Uterus (tissue), 2 donors: ENCODE measurements around the gene SHB.

Experiments
- POLR2A ChIP-seq, 2 donors: fragments of 450-650 bp; IDR thresholded peaks; one replicate each; pipeline ENCODE4 v1.6.1; 2016; ENCODE audit warnings: antibody characterized with exemption in 2 of 2, mild to moderate bottlenecking in 1 of 2, moderate library complexity in 1 of 2
- TF ChIP-seq, protein P1 (sequence below), 4 experiments: fragments of 200-600 bp in 2 of 4; fragments of 450-650 bp in 2 of 4; sonication (generic) in 2 of 4; IDR thresholded peaks; one replicate each; pipeline ENCODE4 v1.5.1; 2016 to 2019; ENCODE audit warnings: antibody characterized with exemption in 4 of 4, mild to moderate bottlenecking in 2 of 4, moderate library complexity in 1 of 4

DNA sequence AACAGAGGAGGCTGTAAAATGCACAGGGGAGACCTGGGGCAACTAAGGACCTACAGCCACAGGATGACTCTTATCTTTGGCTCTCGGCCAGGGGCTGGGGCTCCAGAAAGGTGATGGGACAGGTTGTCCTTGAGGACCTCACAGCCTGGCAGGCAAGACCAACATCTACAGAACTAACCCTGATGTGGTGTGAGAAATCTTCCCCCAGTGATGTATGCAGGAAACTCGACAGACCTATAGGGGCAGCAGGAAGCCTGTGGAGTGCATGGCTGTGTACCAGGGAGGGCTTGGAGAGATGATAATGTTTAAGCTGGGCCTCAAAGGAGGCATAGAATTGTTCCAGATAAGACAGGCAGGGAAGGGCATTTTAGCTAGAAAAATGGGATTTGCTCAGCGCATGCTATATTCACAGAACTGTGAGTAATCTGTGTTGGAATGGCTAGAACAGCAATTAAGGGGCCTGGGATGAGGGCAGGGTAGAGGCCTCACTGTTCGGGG, 96.6 kb downstream of the SHB start:
- TF ChIP-seq, protein P1, sequence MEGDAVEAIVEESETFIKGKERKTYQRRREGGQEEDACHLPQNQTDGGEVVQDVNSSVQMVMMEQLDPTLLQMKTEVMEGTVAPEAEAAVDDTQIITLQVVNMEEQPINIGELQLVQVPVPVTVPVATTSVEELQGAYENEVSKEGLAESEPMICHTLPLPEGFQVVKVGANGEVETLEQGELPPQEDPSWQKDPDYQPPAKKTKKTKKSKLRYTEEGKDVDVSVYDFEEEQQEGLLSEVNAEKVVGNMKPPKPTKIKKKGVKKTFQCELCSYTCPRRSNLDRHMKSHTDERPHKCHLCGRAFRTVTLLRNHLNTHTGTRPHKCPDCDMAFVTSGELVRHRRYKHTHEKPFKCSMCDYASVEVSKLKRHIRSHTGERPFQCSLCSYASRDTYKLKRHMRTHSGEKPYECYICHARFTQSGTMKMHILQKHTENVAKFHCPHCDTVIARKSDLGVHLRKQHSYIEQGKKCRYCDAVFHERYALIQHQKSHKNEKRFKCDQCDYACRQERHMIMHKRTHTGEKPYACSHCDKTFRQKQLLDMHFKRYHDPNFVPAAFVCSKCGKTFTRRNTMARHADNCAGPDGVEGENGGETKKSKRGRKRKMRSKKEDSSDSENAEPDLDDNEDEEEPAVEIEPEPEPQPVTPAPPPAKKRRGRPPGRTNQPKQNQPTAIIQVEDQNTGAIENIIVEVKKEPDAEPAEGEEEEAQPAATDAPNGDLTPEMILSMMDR (IDR thresholded peaks at IDR 0.05) = no peak
- no peak for TF ChIP-seq POLR2A (IDR thresholded peaks at IDR 0.05)
